Measurements from ENCODE around the gene ZC3HAV1.

The ZC3HAV1 gene

DNA sequence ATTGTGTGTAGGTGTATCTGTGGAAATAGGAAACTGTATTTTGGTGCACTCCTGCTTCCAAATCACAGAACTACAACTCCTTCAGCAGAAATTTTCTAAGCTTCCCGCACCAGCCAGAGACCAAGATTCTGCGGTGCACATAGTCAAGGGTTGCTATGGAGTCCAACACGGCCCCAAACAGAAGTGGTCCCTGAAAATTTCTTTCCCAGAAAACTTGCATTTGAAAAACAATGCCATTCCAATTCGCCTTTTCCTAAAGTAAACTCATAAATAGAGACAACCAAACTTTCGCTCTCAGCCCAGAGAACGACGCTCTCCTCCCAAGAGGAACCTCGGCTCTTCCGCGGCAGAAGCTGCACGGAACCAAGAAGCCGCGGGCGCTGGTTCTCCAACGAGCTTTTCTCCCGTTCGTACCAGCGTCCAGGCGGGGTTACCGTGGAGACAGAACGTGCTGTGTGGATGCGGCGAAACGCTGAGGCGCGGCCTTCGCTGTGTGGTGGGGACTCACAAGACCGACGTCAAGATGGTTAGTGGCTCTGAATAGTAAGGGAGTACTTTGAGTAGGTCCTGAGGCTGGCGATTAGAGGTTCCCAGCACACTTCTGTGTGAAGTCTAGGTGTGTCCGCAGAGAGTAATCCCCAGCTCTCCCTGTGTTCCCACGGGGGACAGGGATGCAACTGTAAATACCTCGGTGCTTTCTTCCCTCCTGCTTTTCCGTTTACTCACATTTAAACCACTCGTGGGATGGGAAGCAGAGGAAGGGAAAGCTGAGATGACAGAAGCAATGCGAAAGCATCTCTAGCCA lies 24.0 kb upstream of the ZC3HAV1 start (continued):
- TF ChIP-seq, protein P1, sequence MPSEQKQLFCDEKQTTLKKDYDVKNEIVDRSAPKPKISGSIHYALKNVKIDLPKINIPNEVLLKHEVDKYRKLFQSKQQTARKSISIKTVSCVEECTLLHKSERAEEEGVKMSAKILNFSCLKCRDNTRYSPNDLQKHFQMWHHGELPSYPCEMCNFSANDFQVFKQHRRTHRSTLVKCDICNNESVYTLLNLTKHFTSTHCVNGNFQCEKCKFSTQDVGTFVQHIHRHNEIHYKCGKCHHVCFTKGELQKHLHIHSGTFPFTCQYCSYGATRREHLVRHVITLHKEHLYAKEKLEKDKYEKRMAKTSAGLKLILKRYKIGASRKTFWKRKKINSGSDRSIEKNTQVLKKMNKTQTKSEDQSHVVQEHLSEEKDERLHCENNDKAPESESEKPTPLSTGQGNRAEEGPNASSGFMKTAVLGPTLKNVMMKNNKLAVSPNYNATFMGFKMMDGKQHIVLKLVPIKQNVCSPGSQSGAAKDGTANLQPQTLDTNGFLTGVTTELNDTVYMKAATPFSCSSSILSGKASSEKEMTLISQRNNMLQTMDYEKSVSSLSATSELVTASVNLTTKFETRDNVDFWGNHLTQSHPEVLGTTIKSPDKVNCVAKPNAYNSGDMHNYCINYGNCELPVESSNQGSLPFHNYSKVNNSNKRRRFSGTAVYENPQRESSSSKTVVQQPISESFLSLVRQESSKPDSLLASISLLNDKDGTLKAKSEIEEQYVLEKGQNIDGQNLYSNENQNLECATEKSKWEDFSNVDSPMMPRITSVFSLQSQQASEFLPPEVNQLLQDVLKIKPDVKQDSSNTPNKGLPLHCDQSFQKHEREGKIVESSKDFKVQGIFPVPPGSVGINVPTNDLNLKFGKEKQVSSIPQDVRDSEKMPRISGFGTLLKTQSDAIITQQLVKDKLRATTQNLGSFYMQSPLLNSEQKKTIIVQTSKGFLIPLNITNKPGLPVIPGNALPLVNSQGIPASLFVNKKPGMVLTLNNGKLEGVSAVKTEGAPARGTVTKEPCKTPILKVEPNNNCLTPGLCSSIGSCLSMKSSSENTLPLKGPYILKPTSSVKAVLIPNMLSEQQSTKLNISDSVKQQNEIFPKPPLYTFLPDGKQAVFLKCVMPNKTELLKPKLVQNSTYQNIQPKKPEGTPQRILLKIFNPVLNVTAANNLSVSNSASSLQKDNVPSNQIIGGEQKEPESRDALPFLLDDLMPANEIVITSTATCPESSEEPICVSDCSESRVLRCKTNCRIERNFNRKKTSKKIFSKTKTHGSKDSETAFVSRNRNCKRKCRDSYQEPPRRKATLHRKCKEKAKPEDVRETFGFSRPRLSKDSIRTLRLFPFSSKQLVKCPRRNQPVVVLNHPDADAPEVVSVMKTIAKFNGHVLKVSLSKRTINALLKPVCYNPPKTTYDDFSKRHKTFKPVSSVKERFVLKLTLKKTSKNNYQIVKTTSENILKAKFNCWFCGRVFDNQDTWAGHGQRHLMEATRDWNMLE (tag by site-specific recombination; conservative IDR thresholded peaks at IDR 0.05; ENCODE audit: low read depth): peak; percentile 94
- TF ChIP-seq, protein P2, sequence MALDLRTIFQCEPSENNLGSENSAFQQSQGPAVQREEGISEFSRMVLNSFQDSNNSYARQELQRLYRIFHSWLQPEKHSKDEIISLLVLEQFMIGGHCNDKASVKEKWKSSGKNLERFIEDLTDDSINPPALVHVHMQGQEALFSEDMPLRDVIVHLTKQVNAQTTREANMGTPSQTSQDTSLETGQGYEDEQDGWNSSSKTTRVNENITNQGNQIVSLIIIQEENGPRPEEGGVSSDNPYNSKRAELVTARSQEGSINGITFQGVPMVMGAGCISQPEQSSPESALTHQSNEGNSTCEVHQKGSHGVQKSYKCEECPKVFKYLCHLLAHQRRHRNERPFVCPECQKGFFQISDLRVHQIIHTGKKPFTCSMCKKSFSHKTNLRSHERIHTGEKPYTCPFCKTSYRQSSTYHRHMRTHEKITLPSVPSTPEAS (tag by site-specific recombination; IDR thresholded peaks at IDR 0.05): peak; percentile 63; the same call in 1 of the 2 replicates
- TF ChIP-seq ZNF558 (tag by site-specific recombination; IDR thresholded peaks at IDR 0.05): 0 out of 2 replicates have a peak, but pooled peaks have one; percentile 66
- 0 out of 2 replicates have a peak, but pooled peaks have one; percentile 48 for TF ChIP-seq KLF10 (tag by site-specific recombination; IDR thresholded peaks at IDR 0.05)
- peak; percentile 51 for TF ChIP-seq ZNF146 (tag by site-specific recombination; IDR thresholded peaks at IDR 0.05)
- no peak for TF ChIP-seq ZNF701 (tag by site-specific recombination; IDR thresholded peaks at IDR 0.05)
- TF ChIP-seq, protein P3, sequence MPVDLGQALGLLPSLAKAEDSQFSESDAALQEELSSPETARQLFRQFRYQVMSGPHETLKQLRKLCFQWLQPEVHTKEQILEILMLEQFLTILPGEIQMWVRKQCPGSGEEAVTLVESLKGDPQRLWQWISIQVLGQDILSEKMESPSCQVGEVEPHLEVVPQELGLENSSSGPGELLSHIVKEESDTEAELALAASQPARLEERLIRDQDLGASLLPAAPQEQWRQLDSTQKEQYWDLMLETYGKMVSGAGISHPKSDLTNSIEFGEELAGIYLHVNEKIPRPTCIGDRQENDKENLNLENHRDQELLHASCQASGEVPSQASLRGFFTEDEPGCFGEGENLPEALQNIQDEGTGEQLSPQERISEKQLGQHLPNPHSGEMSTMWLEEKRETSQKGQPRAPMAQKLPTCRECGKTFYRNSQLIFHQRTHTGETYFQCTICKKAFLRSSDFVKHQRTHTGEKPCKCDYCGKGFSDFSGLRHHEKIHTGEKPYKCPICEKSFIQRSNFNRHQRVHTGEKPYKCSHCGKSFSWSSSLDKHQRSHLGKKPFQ (tag by site-specific recombination; IDR thresholded peaks at IDR 0.05): peak; percentile 22; the same call in 1 of the 2 replicates
- 0 out of 2 replicates have a peak, but pooled peaks have one; percentile 48 for TF ChIP-seq ZNF624 (tag by site-specific recombination; IDR thresholded peaks at IDR 0.05)
- no peak for TF ChIP-seq ZNF112 (tag by site-specific recombination; IDR thresholded peaks at IDR 0.05)
- TF ChIP-seq ZNF2 (tag by site-specific recombination; IDR thresholded peaks at IDR 0.05): peak; percentile 96
- TF ChIP-seq ZXDB (tag by site-specific recombination; IDR thresholded peaks at IDR 0.05): peak; percentile 92
- TF ChIP-seq ZBTB1 (tag by site-specific recombination; IDR thresholded peaks at IDR 0.05): no peak
- peak; percentile 82 for TF ChIP-seq YY1 (tag by site-specific recombination; IDR thresholded peaks at IDR 0.05)
- peak; percentile 88 for TF ChIP-seq KLF16 (tag by site-specific recombination; IDR thresholded peaks at IDR 0.05)
- TF ChIP-seq, protein P4, sequence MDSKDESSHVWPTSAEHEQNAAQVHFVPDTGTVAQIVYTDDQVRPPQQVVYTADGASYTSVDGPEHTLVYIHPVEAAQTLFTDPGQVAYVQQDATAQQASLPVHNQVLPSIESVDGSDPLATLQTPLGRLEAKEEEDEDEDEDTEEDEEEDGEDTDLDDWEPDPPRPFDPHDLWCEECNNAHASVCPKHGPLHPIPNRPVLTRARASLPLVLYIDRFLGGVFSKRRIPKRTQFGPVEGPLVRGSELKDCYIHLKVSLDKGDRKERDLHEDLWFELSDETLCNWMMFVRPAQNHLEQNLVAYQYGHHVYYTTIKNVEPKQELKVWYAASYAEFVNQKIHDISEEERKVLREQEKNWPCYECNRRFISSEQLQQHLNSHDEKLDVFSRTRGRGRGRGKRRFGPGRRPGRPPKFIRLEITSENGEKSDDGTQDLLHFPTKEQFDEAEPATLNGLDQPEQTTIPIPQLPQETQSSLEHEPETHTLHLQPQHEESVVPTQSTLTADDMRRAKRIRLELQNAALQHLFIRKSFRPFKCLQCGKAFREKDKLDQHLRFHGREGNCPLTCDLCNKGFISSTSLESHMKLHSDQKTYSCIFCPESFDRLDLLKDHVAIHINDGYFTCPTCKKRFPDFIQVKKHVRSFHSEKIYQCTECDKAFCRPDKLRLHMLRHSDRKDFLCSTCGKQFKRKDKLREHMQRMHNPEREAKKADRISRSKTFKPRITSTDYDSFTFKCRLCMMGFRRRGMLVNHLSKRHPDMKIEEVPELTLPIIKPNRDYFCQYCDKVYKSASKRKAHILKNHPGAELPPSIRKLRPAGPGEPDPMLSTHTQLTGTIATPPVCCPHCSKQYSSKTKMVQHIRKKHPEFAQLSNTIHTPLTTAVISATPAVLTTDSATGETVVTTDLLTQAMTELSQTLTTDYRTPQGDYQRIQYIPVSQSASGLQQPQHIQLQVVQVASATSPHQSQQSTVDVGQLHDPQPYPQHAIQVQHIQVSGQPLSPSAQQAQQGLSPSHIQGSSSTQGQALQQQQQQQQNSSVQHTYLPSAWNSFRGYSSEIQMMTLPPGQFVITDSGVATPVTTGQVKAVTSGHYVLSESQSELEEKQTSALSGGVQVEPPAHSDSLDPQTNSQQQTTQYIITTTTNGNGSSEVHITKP (tag by site-specific recombination; IDR thresholded peaks at IDR 0.05): peak; percentile 59
- TF ChIP-seq ZNF596 (tag by site-specific recombination; IDR thresholded peaks at IDR 0.05): no peak
- peak; percentile 44; the same call in 1 of the 2 replicates for TF ChIP-seq PRDM1 (tag by site-specific recombination; IDR thresholded peaks at IDR 0.05)
- peak; percentile 93 for TF ChIP-seq ZBTB17 (tag by site-specific recombination; IDR thresholded peaks at IDR 0.05)
- TF ChIP-seq ZNF16 (tag by site-specific recombination; IDR thresholded peaks at IDR 0.05; ENCODE audit: low read depth): no peak
- TF ChIP-seq, protein P5, sequence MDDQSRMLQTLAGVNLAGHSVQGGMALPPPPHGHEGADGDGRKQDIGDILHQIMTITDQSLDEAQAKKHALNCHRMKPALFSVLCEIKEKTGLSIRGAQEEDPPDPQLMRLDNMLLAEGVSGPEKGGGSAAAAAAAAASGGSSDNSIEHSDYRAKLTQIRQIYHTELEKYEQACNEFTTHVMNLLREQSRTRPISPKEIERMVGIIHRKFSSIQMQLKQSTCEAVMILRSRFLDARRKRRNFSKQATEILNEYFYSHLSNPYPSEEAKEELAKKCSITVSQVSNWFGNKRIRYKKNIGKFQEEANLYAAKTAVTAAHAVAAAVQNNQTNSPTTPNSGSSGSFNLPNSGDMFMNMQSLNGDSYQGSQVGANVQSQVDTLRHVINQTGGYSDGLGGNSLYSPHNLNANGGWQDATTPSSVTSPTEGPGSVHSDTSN (CRISPR knock-in tag; IDR thresholded peaks at IDR 0.05): 0 out of 2 replicates have a peak, but pooled peaks have one; percentile 48
- TF ChIP-seq ZNF37A (tag by site-specific recombination; IDR thresholded peaks at IDR 0.05): peak; percentile 58; the same call in 1 of the 2 replicates
- TF ChIP-seq ZNF140 (tag by site-specific recombination; IDR thresholded peaks at IDR 0.05): no peak
- peak; percentile 97 for TF ChIP-seq ZNF501 (tag by site-specific recombination; IDR thresholded peaks at IDR 0.05)
- TF ChIP-seq ZNF670 (tag by site-specific recombination; IDR thresholded peaks at IDR 0.05; ENCODE audit: low read depth): no peak
- TF ChIP-seq ZEB2 (tag by site-specific recombination; IDR thresholded peaks at IDR 0.05): peak; percentile 74; the same call in 1 of the 2 replicates
- TF ChIP-seq SP7 (tag by site-specific recombination; IDR thresholded peaks at IDR 0.05): peak; percentile 90
- peak; percentile 66 for TF ChIP-seq ZBTB20 (tag by site-specific recombination; IDR thresholded peaks at IDR 0.05)

Data from HEK293 (cell line).